MM.1S (cell line): Measurements from ENCODE around the gene SSBP2.

Experiments used
- DNase-seq: peaks from one replicate; pipeline ENCODE4 v3.0.0-alpha.2; 2015
- H2AFZ ChIP-seq: fragments of 300-600 bp; sonication (generic); 2 replicates; pipeline ENCODE4 v1.6.0; 2016; ENCODE audit warnings: antibody characterized with exemption, low read length
- H3F3A ChIP-seq: fragments of 300-600 bp; sonication (generic); 2 replicates; pipeline ENCODE4 v1.6.1; 2016; ENCODE audit warnings: mild to moderate bottlenecking, antibody characterized with exemption, low read length, moderate library complexity, mixed read lengths; ENCODE audit not compliant: insufficient read depth
- H3K27ac ChIP-seq: fragments of 300-600 bp; sonication (generic); 2 replicates; pipeline ENCODE4 v1.5.1; 2016; ENCODE audit warnings: mild to moderate bottlenecking, low read length
- H3K27me3 ChIP-seq: fragments of 300-600 bp; sonication (generic); replicated peaks from 2 replicates; pipeline ENCODE4 v1.6.0; 2016; ENCODE audit warnings: low read length; ENCODE audit not compliant: insufficient read depth
- H3K36me3 ChIP-seq: fragments of 300-600 bp; sonication (generic); replicated peaks from 2 replicates; pipeline ENCODE4 v1.6.1; 2016; ENCODE audit warnings: mild to moderate bottlenecking, low read length, mixed read lengths; ENCODE audit not compliant: insufficient read depth
- H3K4me1 ChIP-seq: fragments of 300-600 bp; sonication (generic); 2 replicates; pipeline ENCODE4 v1.6.1; 2016; ENCODE audit warnings: low read length, mixed read lengths
- H3K4me2 ChIP-seq: fragments of 300-600 bp; sonication (generic); 2 replicates; pipeline ENCODE4 v1.6.0; 2016; ENCODE audit warnings: low read depth, low read length
- H3K4me3 ChIP-seq: fragments of 300-600 bp; sonication (generic); 2 replicates; pipeline ENCODE4 v1.5.1; 2016; ENCODE audit warnings: low read length, mixed read lengths
- H3K79me2 ChIP-seq: fragments of 300-600 bp; sonication (generic); 2 replicates; pipeline ENCODE4 v1.6.1; 2016; ENCODE audit warnings: mixed run types, low read length, mixed read lengths
- H3K9ac ChIP-seq: fragments of 300-600 bp; sonication (generic); 2 replicates; pipeline ENCODE4 v1.6.1; 2016; ENCODE audit warnings: low read length, mixed read lengths
- H3K9me2 ChIP-seq: fragments of 300-600 bp; sonication (generic); replicated peaks from 2 replicates; pipeline ENCODE4 v1.6.1; 2016; ENCODE audit warnings: mild to moderate bottlenecking, low read length, mixed read lengths; ENCODE audit not compliant: insufficient read depth
- H3K9me3 ChIP-seq: fragments of 300-600 bp; sonication (generic); replicated peaks from 2 replicates; pipeline ENCODE4 v1.6.1; 2016; ENCODE audit warnings: mild to moderate bottlenecking, low read length, mixed read lengths; ENCODE audit not compliant: insufficient read depth
- H4K20me1 ChIP-seq: fragments of 300-600 bp; sonication (generic); 2 replicates; pipeline ENCODE4 v1.6.1; 2016; ENCODE audit warnings: mild to moderate bottlenecking, low read length, moderate library complexity, mixed read lengths; ENCODE audit not compliant: insufficient read depth
- EZH2 ChIP-seq: fragments of 300-600 bp; sonication (generic); optimal IDR thresholded peaks from 2 replicates; pipeline ENCODE3; 2017; ENCODE audit warnings: low read depth, mild to moderate bottlenecking, antibody characterized with exemption, low read length, mixed read lengths
- EZH2phosphoT487 ChIP-seq: fragments of 300-600 bp; sonication (generic); IDR thresholded peaks from 2 replicates; pipeline ENCODE4 v1.6.1; 2018; ENCODE audit warnings: antibody characterized with exemption, low read length
- TF ChIP-seq, protein P1 (sequence below): fragments of 300-600 bp; sonication (generic); IDR thresholded peaks from 2 replicates; pipeline ENCODE4 v1.5.1; 2016; ENCODE audit warnings: antibody characterized with exemption, low read length, mixed read lengths

Gene SSBP2

DNA sequence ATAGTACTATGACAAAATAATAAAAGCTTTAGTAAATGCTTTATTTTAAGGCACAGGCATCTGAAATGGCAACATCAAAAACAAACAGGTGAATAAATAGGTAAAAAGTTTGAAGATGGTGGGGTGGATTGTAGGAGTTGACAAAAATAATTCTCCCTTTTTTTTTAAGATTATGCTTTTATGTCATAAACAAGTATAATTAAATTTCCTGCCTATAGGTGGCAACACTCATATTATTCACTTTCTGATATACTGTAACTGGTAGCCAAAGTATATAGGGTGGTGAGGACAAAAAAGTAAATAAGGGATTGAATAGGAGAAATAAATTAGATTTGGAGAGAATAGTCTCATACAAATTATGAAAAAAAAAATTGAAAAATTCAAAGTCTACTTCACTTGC, 236.9 kb downstream of the SSBP2 start:
- Histone ChIP-seq H2AFZ (no peak overlapping the region), H3K9me2 (no peaks in the 10 kb centered on the region), H3F3A (0 out of 2 replicates have a peak, but pooled peaks cover under 1% of the 10 kb centered on the region), H3K27me3 (no peaks in the 10 kb centered on the region), H3K9ac (no peak overlapping the region), H3K27ac (no peak overlapping the region), H3K36me3 (no peaks in the 10 kb centered on the region), H3K9me3 (no peaks in the 10 kb centered on the region), H3K4me3 (no peak overlapping the region), H3K4me1 (peaks cover 3% of the 10 kb centered on the region), H4K20me1 (no peaks in the 10 kb centered on the region), H3K4me2 (no peak overlapping the region), H3K79me2 (no peaks in the 10 kb centered on the region)
- DNase-seq, result peak; percentile 10
- TF ChIP-seq EZH2, result no peak
- TF ChIP-seq, protein P1, sequence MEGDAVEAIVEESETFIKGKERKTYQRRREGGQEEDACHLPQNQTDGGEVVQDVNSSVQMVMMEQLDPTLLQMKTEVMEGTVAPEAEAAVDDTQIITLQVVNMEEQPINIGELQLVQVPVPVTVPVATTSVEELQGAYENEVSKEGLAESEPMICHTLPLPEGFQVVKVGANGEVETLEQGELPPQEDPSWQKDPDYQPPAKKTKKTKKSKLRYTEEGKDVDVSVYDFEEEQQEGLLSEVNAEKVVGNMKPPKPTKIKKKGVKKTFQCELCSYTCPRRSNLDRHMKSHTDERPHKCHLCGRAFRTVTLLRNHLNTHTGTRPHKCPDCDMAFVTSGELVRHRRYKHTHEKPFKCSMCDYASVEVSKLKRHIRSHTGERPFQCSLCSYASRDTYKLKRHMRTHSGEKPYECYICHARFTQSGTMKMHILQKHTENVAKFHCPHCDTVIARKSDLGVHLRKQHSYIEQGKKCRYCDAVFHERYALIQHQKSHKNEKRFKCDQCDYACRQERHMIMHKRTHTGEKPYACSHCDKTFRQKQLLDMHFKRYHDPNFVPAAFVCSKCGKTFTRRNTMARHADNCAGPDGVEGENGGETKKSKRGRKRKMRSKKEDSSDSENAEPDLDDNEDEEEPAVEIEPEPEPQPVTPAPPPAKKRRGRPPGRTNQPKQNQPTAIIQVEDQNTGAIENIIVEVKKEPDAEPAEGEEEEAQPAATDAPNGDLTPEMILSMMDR, result peak; percentile 37

DNA sequence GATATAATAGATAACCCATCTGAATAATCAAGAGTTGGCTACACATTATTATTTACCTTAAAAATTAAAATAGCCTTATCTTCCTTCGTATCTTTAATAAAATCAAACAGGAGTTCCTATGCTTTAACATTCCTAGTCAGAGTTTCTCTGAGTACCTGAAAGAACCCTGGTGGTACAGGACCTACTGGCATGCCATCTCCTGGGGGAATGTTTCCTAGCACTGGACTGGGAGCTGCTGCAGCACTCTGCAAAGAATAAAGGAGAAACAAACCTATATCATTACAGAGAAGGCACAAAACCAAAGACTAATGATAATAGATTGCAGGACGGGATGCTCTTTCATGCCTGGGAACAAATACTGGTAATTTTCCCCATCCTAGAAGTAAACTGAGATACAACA, 237.4 kb downstream of the SSBP2 start:
- Histone ChIP-seq H3K36me3 (no peaks in the 10 kb centered on the region), H3K27ac (no peak overlapping the region), H3K4me3 (no peak overlapping the region), H3K79me2 (no peaks in the 10 kb centered on the region), H3K4me2 (no peak overlapping the region), H3K9me2 (no peaks in the 10 kb centered on the region), H4K20me1 (no peaks in the 10 kb centered on the region), H3K9ac (no peak overlapping the region), H2AFZ (no peak overlapping the region), H3K9me3 (no peaks in the 10 kb centered on the region), H3K4me1 (no peaks in the 10 kb centered on the region), H3F3A (no peaks in the 10 kb centered on the region), H3K27me3 (no peaks in the 10 kb centered on the region)
- TF ChIP-seq, protein P1, result no peak
- TF ChIP-seq EZH2phosphoT487 (no peak), EZH2 (no peak)
- DNase-seq, result no peak

DNA sequence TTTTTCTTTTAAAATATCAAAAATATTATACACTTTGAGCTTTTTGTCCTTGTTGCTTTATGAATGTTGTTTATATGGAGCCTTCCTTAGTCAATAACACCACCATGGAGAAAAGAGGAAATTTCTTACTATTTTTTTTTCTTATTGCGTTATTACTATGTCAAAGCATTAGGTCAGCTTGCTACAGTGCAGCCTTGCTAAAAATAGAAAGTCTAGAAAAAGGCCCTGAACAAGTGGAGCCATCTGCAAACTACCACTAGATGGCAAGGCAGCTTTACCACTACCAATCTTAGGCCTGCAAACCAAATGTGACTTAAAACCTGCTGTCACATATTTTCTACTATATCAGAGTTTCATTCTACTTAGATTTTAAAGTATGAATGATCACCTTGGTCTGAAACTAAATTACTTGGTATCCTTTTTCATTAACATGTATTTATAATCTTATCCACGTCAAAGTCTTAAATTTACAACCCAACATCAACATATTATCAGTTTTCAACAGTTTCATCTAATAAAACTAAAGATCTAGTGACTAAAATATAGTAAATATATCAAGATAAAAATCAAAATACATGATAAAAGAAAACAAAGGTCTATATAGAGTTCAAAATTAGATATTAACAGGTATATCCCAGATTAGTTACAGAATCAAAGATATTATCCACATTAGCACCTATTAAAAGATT, 243.9 kb downstream of the SSBP2 start:
- peaks cover 11% of the 10 kb centered on the region for H3K4me1 ChIP-seq
- TF ChIP-seq EZH2phosphoT487, result no peak
- no peak for TF ChIP-seq EZH2
- TF ChIP-seq, protein P1, result peak; percentile 80
- H2AFZ ChIP-seq, result no peak overlapping the region
- no peaks in the 10 kb centered on the region for H4K20me1 ChIP-seq
- H3K36me3 ChIP-seq, result no peaks in the 10 kb centered on the region
- H3K27me3 ChIP-seq, result no peaks in the 10 kb centered on the region
- H3K79me2 ChIP-seq, result no peaks in the 10 kb centered on the region
- H3K4me2 ChIP-seq, result no peak overlapping the region
- H3K9me3 ChIP-seq, result no peaks in the 10 kb centered on the region
- H3K9ac ChIP-seq, result no peak overlapping the region
- no peak overlapping the region for H3K27ac ChIP-seq
- no peak overlapping the region for H3K4me3 ChIP-seq
- no peaks in the 10 kb centered on the region for H3F3A ChIP-seq
- DNase-seq, result peak; percentile 86
- no peaks in the 10 kb centered on the region for H3K9me2 ChIP-seq
